ENCODE measurements around the gene VARS1.

DNA sequence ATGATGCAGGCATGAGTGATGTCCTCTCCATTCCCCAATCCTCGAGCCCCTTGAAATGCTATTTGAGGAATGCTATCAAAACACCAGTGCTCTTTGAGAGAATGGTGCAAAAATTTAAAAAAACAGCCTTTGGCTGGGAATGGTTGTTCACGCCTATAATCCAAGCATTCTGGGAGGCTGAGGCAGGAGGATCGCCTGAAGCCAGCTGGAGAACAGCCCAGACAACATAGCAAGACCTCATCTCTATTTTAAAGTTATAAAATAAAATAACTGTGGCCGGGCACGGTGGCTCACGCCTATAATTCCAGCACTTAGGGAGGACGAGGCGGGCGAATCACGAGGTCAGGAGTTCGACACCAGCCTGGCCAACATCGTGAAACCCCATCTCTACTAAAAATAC is 4.2 kb upstream of the VARS1 start:
- TF ChIP-seq, protein P1, sequence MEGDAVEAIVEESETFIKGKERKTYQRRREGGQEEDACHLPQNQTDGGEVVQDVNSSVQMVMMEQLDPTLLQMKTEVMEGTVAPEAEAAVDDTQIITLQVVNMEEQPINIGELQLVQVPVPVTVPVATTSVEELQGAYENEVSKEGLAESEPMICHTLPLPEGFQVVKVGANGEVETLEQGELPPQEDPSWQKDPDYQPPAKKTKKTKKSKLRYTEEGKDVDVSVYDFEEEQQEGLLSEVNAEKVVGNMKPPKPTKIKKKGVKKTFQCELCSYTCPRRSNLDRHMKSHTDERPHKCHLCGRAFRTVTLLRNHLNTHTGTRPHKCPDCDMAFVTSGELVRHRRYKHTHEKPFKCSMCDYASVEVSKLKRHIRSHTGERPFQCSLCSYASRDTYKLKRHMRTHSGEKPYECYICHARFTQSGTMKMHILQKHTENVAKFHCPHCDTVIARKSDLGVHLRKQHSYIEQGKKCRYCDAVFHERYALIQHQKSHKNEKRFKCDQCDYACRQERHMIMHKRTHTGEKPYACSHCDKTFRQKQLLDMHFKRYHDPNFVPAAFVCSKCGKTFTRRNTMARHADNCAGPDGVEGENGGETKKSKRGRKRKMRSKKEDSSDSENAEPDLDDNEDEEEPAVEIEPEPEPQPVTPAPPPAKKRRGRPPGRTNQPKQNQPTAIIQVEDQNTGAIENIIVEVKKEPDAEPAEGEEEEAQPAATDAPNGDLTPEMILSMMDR (IDR thresholded peaks at IDR 0.05; ENCODE audit: low read depth, low read length, poor library complexity, severe bottlenecking) = no peak
- no peak for TF ChIP-seq EZH2phosphoT487 (IDR thresholded peaks at IDR 0.05; ENCODE audit: borderline replicate concordance, low read length)

Data from DOHH2 (cell line).